ENCODE measurements around the gene IFITM1. TPM values are rescaled to one million over a fixed set of nuclear protein-coding genes. Genes with fewer than 3 reads are reported as not detected.
A peak's percentile ranks its signal among the peaks of the same experiment; 100 is the strongest.

IFITM1 gene
- total and polyA plus RNA-seq, 2 of the 13 experiments (the other 11 are each of a cell fraction or from before 2014, with no cell fraction given), result 0.38 to 11.1 TPM

- TF ChIP-seq HIC2 (CRISPR knock-in tag; IDR thresholded peaks at IDR 0.05; ENCODE audit: low read depth) (0 out of 2 replicates have a peak, but pooled peaks have one; percentile 31), AGO1 (IDR thresholded peaks at IDR 0.05; ENCODE audit: low read depth, low read length, poor library complexity, severe bottlenecking) (peak; percentile 89), THAP9 (CRISPR knock-in tag; IDR thresholded peaks at IDR 0.05; ENCODE audit: borderline replicate concordance) (peak; percentile 46; the same call in 1 of the 2 replicates), SALL1 (CRISPR knock-in tag; IDR thresholded peaks at IDR 0.05) (peak; percentile 35; the same call in 1 of the 2 replicates), MED1 (CRISPR knock-in tag; IDR thresholded peaks at IDR 0.05) (peak; percentile 22; the same call in 1 of the 2 replicates), KDM2A (CRISPR knock-in tag; IDR thresholded peaks at IDR 0.05; ENCODE audit: borderline replicate concordance, low read depth) (peak; percentile 71; the same call in 1 of the 2 replicates), PATZ1 (CRISPR knock-in tag; IDR thresholded peaks at IDR 0.05) (peak; percentile 37), MYC (CRISPR knock-in tag; IDR thresholded peaks at IDR 0.05; ENCODE audit: borderline replicate concordance) (peak; percentile 29; the same call in 1 of the 2 replicates), ZNF776 (CRISPR knock-in tag; IDR thresholded peaks at IDR 0.05) (0 out of 2 replicates have a peak, but pooled peaks have one; percentile 33), NR0B2 (CRISPR knock-in tag; IDR thresholded peaks at IDR 0.05) (peak; percentile 6; the same call in 1 of the 2 replicates)
These were observed 5.5 kb downstream of the IFITM1 start (continued) for GRCh38 chr11:319121-319887.
